ENCODE data around the gene ZFP36L1. TPM values are rescaled to one million over a fixed set of nuclear protein-coding genes. Genes with fewer than 3 reads are reported as not detected.

Gene ZFP36L1
- total and polyA plus RNA-seq, 2 of the 13 experiments (the other 11 are each of a cell fraction or from before 2014, with no cell fraction given): 7.4 to 10.2 TPM

DNA sequence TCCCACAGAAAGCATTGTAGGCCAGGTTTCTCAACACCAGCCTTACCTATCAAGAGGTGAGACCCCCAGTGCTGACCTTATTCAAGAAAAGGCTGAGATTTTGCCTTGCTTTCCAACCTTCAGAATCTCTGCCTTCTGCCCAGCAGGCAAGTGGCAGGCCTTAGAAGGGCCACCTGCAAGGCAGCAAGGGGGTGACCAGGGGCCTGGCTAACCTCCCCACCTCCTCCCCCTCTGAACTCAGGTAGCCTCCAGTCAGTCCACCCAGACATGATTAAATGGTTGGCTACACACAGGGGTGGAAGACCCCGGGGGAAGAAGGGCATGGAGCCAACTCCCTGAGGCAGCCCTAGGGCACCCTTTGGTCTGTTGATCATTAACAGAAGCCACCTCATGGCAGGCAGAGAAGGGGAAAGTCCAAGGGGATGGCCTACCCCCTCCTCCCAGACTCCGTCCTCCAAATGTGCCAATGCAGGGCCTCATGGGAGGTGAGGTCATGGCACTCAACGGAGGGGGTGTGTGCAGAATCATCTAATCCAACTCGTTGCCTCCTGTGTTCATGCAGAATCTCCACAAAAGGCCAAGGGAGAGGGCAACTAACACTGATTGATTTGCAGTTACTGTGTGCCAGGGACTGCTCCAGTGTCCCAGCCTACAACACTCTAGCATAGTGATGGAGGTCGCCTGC is 8.5 kb downstream of the ZFP36L1 start (continued):
- TF ChIP-seq ZFY (CRISPR knock-in tag; IDR thresholded peaks at IDR 0.05) (peak; percentile 53), MATR3 (CRISPR knock-in tag; IDR thresholded peaks at IDR 0.05) (no peak), ARNTL (CRISPR knock-in tag; IDR thresholded peaks at IDR 0.05) (peak; percentile 78), HOXA5 (CRISPR knock-in tag; IDR thresholded peaks at IDR 0.05) (no peak), SNAPC2 (CRISPR knock-in tag; IDR thresholded peaks at IDR 0.05) (peak; percentile 88), RAD51 (IDR thresholded peaks at IDR 0.05; ENCODE audit: borderline replicate concordance) (no peak), FIP1L1 (IDR thresholded peaks at IDR 0.05; ENCODE audit: borderline replicate concordance, insufficient read depth, low read depth, low read length) (0 out of 2 replicates have a peak, but pooled peaks have one; percentile 51), MAFG (CRISPR knock-in tag; IDR thresholded peaks at IDR 0.05) (no peak), ZSCAN21 (CRISPR knock-in tag; IDR thresholded peaks at IDR 0.05; ENCODE audit: borderline replicate concordance) (peak; percentile 52; the same call in 1 of the 2 replicates), ZNF296 (CRISPR knock-in tag; conservative IDR thresholded peaks at IDR 0.05) (no peak), ZBTB7B (CRISPR knock-in tag; IDR thresholded peaks at IDR 0.05) (peak; percentile 96), ZNF644 (CRISPR knock-in tag; IDR thresholded peaks at IDR 0.05; ENCODE audit: low read depth) (peak; percentile 96), ELF1 (CRISPR knock-in tag; IDR thresholded peaks at IDR 0.05) (no peak; the same call in 1 of the 2 replicates), SSRP1 (CRISPR knock-in tag; IDR thresholded peaks at IDR 0.05) (no peak; the same call in none of the 2 replicates), RFXANK (CRISPR knock-in tag; IDR thresholded peaks at IDR 0.05) (no peak)
- TF ChIP-seq, protein P1, sequence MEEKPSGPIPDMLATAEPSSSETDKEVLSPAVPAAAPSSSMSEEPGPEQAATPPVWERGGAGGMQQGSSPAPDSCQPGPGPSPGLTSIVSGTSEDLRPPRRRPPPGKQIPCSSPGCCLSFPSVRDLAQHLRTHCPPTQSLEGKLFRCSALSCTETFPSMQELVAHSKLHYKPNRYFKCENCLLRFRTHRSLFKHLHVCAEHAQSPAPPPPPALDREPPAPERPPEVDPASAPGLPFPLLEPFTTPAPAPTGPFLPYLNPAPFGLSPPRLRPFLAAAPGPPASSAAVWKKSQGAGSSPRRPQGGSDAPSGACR (CRISPR knock-in tag; IDR thresholded peaks at IDR 0.05): peak; percentile 78
- TF ChIP-seq, protein P2, sequence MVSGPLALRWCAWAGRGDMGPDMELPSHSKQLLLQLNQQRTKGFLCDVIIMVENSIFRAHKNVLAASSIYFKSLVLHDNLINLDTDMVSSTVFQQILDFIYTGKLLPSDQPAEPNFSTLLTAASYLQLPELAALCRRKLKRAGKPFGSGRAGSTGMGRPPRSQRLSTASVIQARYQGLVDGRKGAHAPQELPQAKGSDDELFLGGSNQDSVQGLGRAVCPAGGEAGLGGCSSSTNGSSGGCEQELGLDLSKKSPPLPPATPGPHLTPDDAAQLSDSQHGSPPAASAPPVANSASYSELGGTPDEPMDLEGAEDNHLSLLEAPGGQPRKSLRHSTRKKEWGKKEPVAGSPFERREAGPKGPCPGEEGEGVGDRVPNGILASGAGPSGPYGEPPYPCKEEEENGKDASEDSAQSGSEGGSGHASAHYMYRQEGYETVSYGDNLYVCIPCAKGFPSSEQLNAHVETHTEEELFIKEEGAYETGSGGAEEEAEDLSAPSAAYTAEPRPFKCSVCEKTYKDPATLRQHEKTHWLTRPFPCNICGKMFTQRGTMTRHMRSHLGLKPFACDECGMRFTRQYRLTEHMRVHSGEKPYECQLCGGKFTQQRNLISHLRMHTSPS (CRISPR knock-in tag; IDR thresholded peaks at IDR 0.05; ENCODE audit: low read depth): peak; percentile 96
- TF ChIP-seq, protein P3, sequence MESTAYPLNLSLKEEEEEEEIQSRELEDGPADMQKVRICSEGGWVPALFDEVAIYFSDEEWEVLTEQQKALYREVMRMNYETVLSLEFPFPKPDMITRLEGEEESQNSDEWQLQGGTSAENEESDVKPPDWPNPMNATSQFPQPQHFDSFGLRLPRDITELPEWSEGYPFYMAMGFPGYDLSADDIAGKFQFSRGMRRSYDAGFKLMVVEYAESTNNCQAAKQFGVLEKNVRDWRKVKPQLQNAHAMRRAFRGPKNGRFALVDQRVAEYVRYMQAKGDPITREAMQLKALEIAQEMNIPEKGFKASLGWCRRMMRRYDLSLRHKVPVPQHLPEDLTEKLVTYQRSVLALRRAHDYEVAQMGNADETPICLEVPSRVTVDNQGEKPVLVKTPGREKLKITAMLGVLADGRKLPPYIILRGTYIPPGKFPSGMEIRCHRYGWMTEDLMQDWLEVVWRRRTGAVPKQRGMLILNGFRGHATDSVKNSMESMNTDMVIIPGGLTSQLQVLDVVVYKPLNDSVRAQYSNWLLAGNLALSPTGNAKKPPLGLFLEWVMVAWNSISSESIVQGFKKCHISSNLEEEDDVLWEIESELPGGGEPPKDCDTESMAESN (CRISPR knock-in tag; conservative IDR thresholded peaks at IDR 0.05): 0 out of 2 replicates have a peak, but pooled peaks have one; percentile 39
- TF ChIP-seq, protein P4, sequence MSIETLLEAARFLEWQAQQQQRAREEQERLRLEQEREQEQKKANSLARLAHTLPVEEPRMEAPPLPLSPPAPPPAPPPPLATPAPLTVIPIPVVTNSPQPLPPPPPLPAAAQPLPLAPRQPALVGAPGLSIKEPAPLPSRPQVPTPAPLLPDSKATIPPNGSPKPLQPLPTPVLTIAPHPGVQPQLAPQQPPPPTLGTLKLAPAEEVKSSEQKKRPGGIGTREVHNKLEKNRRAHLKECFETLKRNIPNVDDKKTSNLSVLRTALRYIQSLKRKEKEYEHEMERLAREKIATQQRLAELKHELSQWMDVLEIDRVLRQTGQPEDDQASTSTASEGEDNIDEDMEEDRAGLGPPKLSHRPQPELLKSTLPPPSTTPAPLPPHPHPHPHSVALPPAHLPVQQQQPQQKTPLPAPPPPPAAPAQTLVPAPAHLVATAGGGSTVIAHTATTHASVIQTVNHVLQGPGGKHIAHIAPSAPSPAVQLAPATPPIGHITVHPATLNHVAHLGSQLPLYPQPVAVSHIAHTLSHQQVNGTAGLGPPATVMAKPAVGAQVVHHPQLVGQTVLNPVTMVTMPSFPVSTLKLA (IDR thresholded peaks at IDR 0.05): peak; percentile 60
- TF ChIP-seq, protein P5, sequence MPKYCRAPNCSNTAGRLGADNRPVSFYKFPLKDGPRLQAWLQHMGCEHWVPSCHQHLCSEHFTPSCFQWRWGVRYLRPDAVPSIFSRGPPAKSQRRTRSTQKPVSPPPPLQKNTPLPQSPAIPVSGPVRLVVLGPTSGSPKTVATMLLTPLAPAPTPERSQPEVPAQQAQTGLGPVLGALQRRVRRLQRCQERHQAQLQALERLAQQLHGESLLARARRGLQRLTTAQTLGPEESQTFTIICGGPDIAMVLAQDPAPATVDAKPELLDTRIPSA (CRISPR knock-in tag; IDR thresholded peaks at IDR 0.05; ENCODE audit: borderline replicate concordance): no peak
- TF ChIP-seq, protein P6, sequence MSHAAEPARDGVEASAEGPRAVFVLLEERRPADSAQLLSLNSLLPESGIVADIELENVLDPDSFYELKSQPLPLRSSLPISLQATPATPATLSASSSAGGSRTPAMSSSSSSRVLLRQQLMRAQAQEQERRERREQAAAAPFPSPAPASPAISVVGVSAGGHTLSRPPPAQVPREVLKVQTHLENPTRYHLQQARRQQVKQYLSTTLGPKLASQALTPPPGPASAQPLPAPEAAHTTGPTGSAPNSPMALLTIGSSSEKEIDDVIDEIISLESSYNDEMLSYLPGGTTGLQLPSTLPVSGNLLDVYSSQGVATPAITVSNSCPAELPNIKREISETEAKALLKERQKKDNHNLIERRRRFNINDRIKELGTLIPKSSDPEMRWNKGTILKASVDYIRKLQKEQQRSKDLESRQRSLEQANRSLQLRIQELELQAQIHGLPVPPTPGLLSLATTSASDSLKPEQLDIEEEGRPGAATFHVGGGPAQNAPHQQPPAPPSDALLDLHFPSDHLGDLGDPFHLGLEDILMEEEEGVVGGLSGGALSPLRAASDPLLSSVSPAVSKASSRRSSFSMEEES (CRISPR knock-in tag; IDR thresholded peaks at IDR 0.05): peak; percentile 69
- TF ChIP-seq, protein P7, sequence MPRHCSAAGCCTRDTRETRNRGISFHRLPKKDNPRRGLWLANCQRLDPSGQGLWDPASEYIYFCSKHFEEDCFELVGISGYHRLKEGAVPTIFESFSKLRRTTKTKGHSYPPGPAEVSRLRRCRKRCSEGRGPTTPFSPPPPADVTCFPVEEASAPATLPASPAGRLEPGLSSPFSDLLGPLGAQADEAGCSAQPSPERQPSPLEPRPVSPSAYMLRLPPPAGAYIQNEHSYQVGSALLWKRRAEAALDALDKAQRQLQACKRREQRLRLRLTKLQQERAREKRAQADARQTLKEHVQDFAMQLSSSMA (CRISPR knock-in tag; IDR thresholded peaks at IDR 0.05): no peak

Measured in HepG2 (cell line).